Measurements from ENCODE around the gene AHDC1.

AHDC1 gene

GRCh38 chr1:27570784-27571183 is 33.2 kb downstream of the AHDC1 start:
- Mint-ChIP-seq H3K4me1 (peaks cover 66% of the 10 kb centered on the region), H3K4me3 (no peak overlapping the region), H3K9me3 (no peaks in the 10 kb centered on the region), H3K27me3 (no peaks in the 10 kb centered on the region), H3K27ac (no peak overlapping the region)
- ATAC-seq (no peak), DNase-seq (no peak)

- H3K27me3 Mint-ChIP-seq: no peaks in the 10 kb centered on the region
- H3K4me1 Mint-ChIP-seq: peaks cover 66% of the 10 kb centered on the region
- ATAC-seq (no peak), DNase-seq (no peak)
- H3K27ac Mint-ChIP-seq: no peak overlapping the region
- H3K9me3 Mint-ChIP-seq: no peaks in the 10 kb centered on the region
- no peak overlapping the region for H3K4me3 Mint-ChIP-seq
Observed at GRCh38 chr1:27570356-27570755, 33.6 kb downstream of the AHDC1 start.

DNA sequence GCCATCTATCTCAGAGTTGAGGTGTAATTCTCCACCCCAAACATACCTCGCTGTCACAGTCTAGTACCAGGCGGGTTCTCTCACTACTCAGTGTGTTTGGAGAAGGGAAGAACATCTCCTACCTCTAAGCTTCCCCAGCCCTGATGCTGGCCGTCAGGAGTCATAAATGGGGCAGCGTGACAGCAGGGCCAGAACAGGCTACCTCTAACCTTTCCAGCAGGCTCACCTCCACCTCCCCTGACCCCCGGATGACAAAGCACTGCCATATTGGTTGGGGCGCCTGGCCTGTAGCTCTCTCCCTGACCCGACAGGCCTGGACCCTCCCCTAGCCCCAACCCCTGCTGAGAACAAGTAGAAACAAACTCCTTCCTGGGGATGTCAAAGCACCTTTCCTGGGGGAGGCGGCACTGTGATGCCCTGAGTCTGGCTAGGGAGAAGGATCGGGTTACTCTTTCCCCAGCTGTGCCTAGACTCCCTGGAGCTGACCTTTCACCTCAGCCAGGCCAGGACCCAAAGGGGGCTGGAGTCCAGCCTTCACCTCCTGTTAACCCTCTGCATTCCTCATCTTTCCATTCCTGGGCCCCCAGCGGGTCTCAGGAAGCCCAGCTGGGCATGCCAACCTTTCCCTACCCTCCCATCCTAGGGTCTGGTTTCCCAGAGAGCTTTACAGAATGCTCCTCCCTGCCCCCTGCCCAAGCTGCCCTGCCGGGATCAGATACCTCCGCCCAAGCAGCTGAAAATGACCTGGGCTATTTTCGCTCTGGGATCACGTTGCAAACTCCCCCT is 34.2 kb downstream of the AHDC1 start:
- Mint-ChIP-seq H3K27ac (peak overlapping the region in 1 of 2 donors; percentile 31), H3K4me3 (peak overlapping the region; percentile 75 to 80), H3K9me3 (no peaks in the 10 kb centered on the region), H3K27me3 (no peaks in the 10 kb centered on the region), H3K4me1 (peaks cover 65% of the 10 kb centered on the region)
- DNase-seq (no peak), ATAC-seq (no peak)

DNA sequence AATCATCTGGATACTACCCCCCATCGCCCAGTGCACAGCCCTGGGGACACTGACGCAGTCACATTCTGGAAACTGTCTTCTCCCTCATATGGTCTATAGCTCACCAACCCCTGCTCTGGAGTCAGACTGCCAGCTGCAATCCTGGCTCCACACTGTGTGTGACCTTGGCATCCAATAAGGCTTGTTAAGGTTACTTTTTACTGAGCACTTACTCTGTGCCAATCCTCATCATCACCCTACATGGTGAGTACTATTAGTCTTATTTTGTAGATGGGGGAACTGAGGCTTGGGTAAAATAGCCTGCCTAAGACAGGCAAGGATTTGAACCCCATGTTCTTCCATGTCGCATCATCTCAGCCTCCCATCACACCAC is 34.9 kb downstream of the AHDC1 start:
- peak overlapping the region in 1 of 2 donors; percentile 35 for H3K27ac Mint-ChIP-seq
- peaks cover 58% of the 10 kb centered on the region for H3K4me1 Mint-ChIP-seq
- no peaks in the 10 kb centered on the region for H3K27me3 Mint-ChIP-seq
- ATAC-seq (peak; percentile 44), DNase-seq (no peak)
- peak overlapping the region; percentile 75 to 80 for H3K4me3 Mint-ChIP-seq
- no peaks in the 10 kb centered on the region for H3K9me3 Mint-ChIP-seq

DNA sequence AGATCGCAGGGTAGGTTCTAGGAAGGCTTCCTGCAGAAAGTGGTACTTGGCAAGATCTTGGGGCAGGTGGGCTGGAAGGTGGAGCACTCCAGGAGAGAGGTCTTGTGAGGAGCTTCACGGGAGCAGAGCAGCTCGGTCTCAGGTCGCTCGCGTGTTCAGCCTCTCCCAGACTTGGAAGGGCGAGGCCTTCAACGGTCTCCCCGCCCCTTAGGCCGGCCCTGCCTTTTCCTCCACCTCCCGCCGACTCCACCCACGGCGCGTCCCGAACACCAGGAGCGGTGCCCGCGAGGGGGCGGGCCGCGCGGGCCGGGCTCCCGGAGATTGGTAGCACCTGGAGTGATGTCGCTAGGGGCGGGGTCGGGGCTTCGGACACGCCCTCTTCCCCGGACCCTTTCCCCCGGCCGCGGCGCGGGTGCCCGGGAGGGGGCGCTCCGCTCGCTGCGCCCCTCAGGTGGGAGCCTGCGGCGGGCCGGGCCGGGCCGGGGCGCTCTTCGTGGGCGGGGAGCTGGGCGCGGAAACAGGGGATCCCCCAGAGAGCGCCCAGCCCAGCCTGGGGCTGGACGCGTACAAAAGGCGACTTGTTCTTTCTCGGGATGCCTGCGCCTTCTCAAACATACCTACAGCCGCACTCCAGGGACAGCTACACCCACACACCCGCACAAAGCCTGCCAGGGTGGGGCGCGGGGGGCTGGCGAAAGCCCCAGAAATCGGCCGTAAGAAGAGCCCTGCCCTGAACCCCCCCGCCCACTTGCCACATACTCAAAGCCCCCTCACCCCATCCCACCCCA is 35.5 kb downstream of the AHDC1 start:
- Mint-ChIP-seq H3K4me3 (peak overlapping the region; percentile 75 to 80), H3K4me1 (peaks cover 53% of the 10 kb centered on the region), H3K27me3 (no peaks in the 10 kb centered on the region), H3K9me3 (no peaks in the 10 kb centered on the region), H3K27ac (no peak overlapping the region)
- ATAC-seq (peak; percentile 88), DNase-seq (peak; percentile 87 to 89)

GRCh38 chr1:27567971-27568299 is 36.0 kb downstream of the AHDC1 start:
- Mint-ChIP-seq H3K27me3 (no peaks in the 10 kb centered on the region), H3K9me3 (no peaks in the 10 kb centered on the region), H3K4me1 (peaks cover 54% of the 10 kb centered on the region), H3K4me3 (peak overlapping the region; percentile 47 to 67), H3K27ac (no peak overlapping the region)
- peak; percentile 7 for ATAC-seq
- no peak for DNase-seq

DNA sequence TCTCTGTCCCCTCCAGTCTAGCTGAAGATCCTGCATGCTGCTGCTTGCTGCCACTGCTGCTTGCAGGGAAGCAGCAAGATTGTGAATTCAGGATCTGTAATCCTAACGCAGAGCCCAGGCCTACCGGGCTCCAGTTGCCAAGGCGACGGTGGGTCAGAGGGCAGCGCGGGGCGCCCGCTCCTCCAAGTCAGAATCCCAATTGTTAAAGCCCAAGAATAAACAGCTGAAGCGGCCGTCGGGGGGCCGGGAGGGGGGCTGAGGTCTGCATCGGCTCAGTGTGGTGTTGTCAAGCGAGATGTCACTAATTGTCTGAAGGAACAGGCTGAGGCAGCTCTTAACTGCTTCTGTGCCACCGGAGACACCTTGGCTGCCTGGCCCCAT is 36.8 kb downstream of the AHDC1 start:
- Mint-ChIP-seq H3K27ac (no peak overlapping the region), H3K4me3 (no peak overlapping the region), H3K4me1 (peaks cover 53% of the 10 kb centered on the region), H3K27me3 (no peaks in the 10 kb centered on the region), H3K9me3 (no peaks in the 10 kb centered on the region)
- no peak for DNase-seq
- ATAC-seq: no peak

- Mint-ChIP-seq H3K4me3 (no peak overlapping the region), H3K9me3 (no peaks in the 10 kb centered on the region), H3K27ac (no peak overlapping the region), H3K4me1 (peaks cover 50% of the 10 kb centered on the region), H3K27me3 (no peaks in the 10 kb centered on the region)
- ATAC-seq: no peak
- DNase-seq: no peak
Observed at GRCh38 chr1:27566462-27567145, 37.3 kb downstream of the AHDC1 start.

GRCh38 chr1:27564710-27565649 is 39.0 kb downstream of the AHDC1 start:
- Mint-ChIP-seq H3K4me1 (peaks cover 43% of the 10 kb centered on the region), H3K4me3 (no peak overlapping the region), H3K9me3 (no peaks in the 10 kb centered on the region), H3K27ac (no peak overlapping the region), H3K27me3 (no peaks in the 10 kb centered on the region)
- DNase-seq (no peak), ATAC-seq (no peak)

GRCh38 chr1:27563591-27564471 is 40.1 kb downstream of the AHDC1 start:
- no peak for DNase-seq
- Mint-ChIP-seq H3K9me3 (no peaks in the 10 kb centered on the region), H3K27ac (peak overlapping the region in 1 of 2 donors; percentile 28), H3K4me1 (peaks cover 36% of the 10 kb centered on the region), H3K27me3 (no peaks in the 10 kb centered on the region), H3K4me3 (no peak overlapping the region)
- no peak for ATAC-seq

DNA sequence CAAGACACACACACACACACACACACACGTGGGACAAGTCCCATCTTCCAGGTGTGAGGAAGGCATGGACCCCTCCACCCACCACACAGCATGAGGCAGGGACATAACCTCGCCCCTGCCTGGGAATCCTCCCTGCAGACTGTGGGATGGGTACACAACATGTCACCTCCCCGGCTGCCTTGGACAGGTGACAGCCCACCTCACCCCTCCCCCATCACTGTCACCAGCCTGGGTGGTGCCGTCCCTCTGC is 40.7 kb downstream of the AHDC1 start:
- no peak for ATAC-seq
- H3K4me3 Mint-ChIP-seq: no peak overlapping the region
- no peak for DNase-seq
- H3K27me3 Mint-ChIP-seq: no peaks in the 10 kb centered on the region
- H3K27ac Mint-ChIP-seq: no peak overlapping the region
- no peaks in the 10 kb centered on the region for H3K9me3 Mint-ChIP-seq
- H3K4me1 Mint-ChIP-seq: peaks cover 32% of the 10 kb centered on the region

DNA sequence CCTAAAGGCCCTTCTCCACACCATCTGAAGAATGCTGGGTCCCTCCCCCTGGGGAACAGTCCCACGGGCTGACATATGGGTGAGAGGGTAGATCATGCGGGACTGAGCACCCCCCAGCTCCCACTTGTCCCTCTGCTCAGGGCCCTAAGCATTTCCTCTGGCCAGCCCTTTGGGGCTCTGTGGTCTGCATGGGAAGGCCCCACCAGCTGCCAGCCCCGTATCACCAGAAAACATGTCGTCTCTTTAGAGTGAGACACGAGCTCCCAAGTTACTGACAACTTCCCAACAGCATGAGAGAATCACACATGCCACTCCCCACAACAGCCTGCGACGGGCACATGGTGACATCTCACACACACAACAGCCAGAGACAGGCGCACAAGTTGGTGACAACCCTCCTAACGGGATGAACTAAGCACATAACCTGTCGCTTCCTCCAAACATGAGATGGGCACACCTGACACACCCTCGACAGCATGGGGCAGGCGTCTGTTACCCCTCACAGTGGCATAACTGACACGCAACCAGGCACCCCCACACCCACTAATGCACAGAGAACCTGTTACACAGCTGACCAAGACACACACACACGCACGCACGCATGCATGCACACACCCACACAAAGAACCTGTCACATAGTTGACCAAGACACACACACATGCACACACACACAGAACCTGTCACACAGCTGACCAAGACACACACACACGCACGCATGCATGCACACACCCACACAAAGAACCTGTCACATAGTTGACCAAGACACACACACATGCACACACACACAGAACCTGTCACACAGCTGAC is 41.2 kb downstream of the AHDC1 start:
- Mint-ChIP-seq H3K27me3 (no peaks in the 10 kb centered on the region), H3K4me3 (no peak overlapping the region), H3K9me3 (no peaks in the 10 kb centered on the region), H3K4me1 (peaks cover 30% of the 10 kb centered on the region), H3K27ac (no peak overlapping the region)
- DNase-seq (no peak), ATAC-seq (no peak)

GRCh38 chr1:27562021-27562420 is 41.9 kb downstream of the AHDC1 start:
- no peak overlapping the region for H3K27ac Mint-ChIP-seq
- H3K27me3 Mint-ChIP-seq: no peaks in the 10 kb centered on the region
- no peaks in the 10 kb centered on the region for H3K9me3 Mint-ChIP-seq
- H3K4me1 Mint-ChIP-seq: peaks cover 30% of the 10 kb centered on the region
- H3K4me3 Mint-ChIP-seq: no peak overlapping the region
- ATAC-seq: no peak
- DNase-seq: no peak

All from stimulated activated naive CD8-positive, alpha-beta T cell treated with anti-CD3 and anti-CD28 coated beads, Interleukin-15, amount 100 ng/mL, for 72 hours (primary cell).